CD1c-positive myeloid dendritic cell (primary cell): ENCODE data around the gene RNU6-9.
A peak's percentile ranks its signal among the peaks of the same experiment; 100 is the strongest.

Source experiments
- DNase-seq: peaks from one replicate; pipeline ENCODE4 v3.0.0-alpha.2; 2016; ENCODE audit errors: extremely low spot score

The RNU6-9 gene

DNA sequence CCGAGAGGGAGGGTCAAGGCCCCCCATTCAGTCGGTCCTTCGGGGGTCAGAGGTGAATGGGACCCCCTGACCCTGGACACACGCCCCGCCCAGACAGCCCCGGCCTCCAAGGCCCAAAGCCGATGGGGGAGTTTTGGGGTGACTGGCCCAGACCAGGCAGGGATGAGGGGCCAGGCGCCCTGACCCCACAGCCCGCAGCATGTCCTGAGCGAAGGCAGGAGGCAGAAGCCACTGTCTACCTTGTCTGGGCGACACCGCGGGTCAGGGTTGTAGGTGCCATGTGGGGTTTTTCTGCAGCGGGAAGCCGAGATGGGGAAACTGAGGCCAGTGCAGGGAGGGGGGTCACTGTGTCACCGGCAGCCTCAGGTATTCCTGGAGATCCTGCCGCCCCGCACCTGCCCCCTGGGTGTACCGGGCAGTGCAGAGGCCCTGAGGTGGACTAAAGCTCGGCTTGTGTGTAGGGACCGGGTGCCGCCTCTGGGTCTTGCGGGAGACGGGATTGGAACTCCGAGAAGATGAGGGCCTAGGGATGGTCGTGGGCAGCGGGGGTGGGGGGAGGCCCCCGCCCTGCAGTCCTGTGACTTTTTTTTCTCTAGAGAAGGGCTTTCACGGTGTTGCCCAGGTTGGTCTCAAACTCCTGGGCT lies 41.0 kb downstream of the RNU6-9 start:
- DNase-seq, result no peak

DNA sequence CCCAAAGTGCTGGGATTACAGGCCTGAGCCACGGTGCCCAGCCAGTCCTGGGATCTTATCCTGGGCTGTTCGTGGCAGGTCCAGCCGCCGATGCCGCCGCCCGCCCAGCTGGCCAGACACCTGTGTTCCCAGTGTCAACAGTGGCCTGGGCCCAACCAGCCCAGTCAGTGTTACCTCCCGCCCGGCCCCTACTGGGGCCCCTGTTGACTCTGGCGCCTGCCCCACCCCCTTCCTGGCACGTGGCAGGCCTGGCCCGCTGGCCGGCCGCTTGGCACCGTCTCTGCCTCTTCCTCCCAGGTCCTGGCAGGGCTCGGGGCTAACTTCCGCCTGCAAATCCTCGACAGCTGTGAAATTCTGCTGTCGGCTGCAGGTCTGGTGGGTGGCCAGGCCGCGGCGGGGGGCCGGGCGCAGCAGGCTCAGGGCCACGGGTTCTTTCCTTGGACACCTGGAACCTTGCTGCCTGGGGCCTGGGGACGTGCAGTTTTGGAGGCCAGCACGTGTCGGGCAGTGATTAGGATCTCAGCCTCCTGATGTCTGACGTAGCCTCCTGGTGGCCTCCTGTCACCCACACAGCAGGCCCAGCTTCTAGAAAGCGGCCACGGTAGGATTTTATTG lies 41.7 kb downstream of the RNU6-9 start:
- peak; percentile 78 for DNase-seq

DNA sequence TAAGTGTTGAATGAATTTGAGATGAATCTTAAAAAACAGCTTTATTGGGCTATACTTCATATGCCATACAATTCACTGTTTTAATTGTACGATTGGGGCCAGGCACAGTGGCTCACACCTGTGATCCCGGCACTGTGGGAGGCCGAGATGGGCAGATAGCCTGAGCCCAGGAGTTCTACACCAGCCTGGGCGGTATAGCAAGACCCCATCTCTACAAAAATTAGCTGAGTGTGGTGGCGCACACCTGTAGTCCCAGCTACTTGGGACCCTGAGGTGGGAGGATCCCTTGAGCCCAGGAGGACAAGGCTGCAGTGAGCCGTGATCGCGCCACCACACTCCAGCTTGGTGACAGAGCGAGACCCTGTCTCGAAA lies 42.9 kb downstream of the RNU6-9 start:
- DNase-seq, result no peak

DNA sequence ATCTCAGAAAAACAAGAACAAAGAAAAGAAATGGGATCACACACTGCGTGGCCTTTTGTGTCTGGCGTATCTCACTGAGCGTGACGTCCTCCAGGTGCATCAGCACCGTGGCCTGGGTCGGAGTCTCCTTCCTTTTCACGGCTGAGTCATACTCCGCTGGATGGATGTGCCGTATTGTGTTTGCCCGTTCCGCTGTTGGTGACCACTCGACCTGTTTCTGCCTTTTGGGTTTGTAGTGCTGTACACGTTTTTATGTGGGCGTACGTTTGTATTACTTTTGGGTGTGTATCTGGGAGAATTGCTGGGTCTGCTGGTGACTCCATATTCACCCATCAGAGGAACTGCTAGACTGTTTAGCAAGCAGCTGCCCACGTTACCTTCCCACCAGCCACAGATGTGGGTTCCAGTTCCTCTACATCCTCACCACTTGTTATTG lies 44.0 kb downstream of the RNU6-9 start:
- peak; percentile 97 for DNase-seq

DNA sequence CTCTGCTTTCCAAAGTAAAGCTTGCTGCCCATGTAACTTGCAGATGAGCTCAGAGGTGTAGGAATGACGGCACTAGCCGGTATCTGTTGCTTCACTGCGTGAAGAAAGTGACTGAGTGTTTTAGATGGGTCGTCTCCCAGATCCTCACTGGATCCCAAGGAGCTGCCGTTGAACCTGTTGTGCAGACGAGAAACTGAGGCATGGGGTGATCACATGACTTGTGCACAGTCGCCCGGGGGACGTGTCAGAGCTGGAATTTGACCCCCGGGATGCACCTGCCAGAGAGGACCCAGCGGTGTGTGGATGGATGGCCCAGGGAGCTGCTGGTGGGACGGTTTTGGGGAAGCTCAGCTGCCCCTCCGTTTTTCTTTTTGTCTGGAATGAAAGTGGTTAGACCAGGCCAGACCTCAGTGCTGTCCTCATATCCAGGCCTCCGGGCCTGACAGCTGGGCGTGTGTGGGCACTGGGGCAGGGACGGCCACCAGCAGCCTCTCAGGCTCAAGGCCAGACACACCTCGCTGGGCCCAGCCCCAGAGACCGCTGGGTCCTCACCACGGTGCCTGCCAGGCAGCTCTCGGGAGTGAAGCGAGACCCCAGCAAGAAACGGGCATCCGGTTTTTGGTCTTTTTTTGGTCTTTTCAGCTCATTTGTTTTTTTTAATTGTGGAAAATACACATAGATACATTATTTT lies 45.1 kb downstream of the RNU6-9 start:
- DNase-seq, result peak; percentile 2

DNA sequence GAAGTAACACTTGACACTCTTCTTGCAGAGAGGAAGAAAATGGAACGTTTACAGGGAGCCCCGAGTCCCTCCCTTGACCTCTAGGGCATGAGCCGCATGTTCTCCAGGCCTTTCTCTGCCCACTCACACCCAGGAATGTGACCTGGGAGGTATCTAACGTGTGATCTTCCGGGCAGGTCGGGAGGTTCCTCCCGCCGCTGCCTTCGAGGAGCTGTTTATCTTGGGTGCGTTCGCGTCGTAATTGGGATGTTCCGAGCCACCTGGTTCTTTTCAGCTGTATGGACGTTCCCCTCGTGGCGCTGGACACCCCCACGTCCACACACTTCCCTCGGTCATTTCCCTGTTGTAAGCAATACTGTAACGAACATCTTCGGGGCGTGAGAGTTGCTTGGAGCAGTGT lies 46.2 kb downstream of the RNU6-9 start:
- DNase-seq, result peak; percentile 5

DNA sequence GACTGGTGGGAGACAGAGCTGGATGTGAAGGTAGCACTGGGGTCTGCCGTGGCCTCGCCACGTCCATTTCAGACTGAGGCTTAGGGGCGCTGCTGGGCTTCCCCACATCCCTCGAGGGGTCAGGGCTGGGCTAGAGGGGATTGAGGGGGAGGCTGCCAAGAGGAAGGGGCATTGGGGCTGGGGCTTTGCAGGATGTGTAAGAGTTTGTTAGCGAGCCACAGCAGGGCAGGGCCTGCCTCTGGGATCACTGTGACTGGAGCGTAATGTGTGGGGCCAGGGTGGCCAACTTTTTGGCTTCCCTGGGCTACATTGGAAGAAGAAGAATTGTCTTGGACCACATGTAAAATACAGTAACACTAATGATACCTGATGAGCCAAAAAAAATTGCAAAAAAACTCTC lies 46.6 kb downstream of the RNU6-9 start:
- no peak for DNase-seq

DNA sequence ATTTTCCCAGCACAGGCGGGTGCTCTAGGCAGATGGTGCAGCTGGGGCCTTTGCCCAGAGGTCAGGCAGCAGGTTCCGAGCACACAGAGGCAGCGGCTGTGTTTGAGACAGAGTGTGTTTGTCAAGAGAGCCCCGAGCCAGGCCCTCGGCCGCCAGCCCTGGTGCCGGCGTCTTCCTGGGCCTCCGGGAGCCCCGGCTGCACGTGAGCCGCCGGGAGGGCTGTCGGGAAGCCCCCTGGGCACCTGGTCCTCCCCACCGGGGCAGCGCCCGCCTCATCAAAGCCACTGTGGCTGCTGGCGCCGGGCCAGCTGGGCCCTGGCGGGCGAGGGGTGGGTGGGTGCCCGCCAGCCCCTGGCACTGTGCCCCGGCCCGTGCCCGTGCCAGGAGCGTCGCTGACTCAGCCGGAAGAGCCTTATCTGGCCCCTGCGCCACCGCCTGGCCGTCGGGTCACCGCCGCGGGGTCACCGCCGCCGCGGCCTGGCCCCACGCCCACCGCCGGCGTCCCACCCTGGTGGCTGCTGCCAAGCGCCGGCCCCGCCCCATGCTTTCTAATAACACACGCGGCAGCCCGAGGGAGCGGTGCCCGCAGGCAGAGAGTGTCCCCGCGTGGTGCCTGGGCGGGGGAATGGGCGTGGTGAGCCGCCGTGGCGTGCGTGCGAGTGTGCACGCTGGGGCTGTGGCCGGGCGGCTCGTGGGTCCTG lies 47.5 kb downstream of the RNU6-9 start:
- peak; percentile 92 for DNase-seq

DNA sequence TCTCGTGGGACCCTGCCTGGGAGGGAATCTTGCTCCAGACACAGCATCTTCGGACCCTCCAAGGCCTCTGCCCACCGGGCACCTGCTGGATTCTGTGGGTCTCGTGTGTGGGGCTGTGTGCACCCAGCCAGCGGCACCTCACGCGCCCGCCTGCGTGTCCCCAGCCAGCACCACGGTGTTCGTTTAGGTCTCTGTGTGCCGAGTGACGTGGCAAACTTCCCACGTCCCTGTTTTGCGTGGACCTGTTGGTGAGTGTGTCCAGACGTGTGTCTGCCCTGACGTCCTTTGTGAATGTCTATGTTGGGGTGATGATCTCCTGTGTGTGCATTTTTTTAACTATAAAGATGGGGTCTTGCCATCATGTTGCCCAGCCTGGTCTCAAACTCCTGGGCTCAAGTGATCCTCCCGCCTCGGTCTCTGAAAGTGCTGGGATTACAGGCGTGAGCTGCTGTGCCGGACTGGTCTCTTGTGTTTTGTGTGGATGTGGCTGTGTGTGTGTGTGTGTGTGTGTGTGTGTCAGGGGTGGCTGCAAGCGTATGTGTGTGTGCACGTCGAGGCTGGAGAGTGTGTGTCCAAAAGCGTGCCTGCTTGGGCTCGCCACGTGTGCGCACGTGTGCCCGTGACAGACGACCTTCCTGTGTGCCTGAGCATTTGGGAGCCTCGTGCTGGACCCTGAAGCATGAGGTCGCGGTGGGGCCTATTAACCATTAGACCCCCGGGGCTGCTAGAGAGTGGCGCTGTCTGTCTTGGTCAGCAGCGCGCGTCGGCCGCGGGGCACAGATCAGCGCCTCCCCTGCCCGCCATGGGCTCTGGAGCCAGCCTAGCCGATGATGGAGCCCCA lies 48.2 kb downstream of the RNU6-9 start:
- peak; percentile 11 for DNase-seq

DNA sequence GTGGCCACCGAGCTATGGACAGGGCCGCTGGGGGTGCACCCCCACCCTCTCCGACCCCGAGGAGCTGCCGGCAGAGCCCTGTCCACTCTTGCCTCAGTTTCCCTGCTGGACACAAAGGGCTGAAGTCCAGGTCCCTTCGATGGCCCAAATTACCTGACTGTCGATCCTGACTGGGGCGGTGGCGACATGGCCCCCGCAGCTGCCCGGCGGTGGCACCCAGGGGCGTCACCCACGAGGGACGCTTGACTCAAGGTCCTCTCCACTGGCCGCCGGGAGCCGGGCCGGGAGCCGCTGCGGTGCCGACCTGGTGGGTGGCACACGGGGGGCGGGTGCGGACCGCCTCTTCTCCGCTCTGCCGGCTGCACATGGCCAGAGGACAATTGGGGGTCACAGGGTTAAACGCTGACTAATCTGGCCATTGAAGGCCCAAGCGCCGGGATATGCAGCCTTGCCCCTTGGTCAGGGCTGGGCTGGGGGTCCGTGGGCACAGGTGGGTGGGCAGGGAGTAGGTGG lies 48.9 kb downstream of the RNU6-9 start:
- no peak for DNase-seq
